ENCODE data around the gene COL20A1. TPM values are rescaled to one million over a fixed set of nuclear protein-coding genes. Genes with fewer than 3 reads are reported as not detected.

The COL20A1 gene
- total and polyA plus RNA-seq, 2 of the 13 experiments (the other 11 are each of a cell fraction or from before 2014, with no cell fraction given): not detected

DNA sequence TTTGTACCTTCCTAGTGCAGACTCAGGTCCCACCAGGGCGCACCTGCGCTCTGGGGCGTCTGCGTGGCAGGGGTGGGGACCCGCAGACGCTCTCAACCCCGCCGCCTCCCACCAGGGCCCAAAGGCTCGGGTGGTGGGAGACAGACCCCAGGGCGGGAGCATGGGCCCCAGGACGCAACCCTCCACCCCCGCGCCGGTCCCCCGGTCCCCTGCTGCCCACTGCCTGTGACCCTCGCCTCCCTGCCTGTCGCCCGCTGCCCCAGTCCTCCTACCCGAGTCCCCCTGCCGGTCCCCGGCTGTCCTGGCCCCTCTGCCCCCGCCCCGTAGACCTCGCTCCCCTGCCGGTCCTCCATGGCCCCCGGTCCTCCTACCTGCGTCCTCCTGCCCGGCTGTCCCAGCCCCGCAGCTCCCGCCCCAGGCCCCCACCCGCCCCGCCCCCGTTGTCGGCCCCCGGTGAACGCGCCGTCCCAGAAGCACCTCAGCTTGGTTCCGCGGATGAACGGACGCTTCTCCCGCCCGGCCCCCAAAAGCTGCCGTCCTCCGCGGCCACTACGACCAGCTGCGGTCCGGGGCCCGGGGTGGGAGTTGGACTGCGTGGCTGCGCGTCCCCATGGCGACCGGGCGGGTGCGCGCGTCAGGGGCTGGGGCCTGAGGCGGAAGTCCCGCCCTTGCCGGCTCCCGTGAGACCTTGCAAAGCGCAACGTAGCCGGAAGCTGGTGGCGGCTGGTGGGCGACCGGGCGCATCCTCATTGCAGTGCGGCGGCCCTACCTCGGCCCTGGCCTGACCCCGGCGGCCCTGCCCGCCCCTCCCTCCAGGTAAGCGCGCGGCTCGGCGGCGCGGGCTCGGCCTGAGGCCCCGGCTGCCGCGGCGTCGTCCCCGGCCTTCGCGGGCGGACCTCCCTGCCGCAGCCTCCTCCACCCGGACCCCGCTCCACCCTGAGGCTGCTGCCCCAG lies 20.6 kb upstream of the COL20A1 start, which contains the start of gene ARFGAP1 (continued):
- TF ChIP-seq, protein P1, sequence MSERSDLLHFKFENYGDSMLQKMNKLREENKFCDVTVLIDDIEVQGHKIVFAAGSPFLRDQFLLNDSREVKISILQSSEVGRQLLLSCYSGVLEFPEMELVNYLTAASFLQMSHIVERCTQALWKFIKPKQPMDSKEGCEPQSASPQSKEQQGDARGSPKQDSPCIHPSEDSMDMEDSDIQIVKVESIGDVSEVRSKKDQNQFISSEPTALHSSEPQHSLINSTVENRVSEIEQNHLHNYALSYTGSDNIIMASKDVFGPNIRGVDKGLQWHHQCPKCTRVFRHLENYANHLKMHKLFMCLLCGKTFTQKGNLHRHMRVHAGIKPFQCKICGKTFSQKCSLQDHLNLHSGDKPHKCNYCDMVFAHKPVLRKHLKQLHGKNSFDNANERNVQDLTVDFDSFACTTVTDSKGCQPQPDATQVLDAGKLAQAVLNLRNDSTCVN (CRISPR knock-in tag; IDR thresholded peaks at IDR 0.05; ENCODE audit: borderline replicate concordance): 0 out of 2 replicates have a peak, but pooled peaks have one; percentile 26
- TF ChIP-seq ZNF256 (CRISPR knock-in tag; conservative IDR thresholded peaks at IDR 0.05) (no peak), DNMT1 (CRISPR knock-in tag; IDR thresholded peaks at IDR 0.05) (peak; percentile 50; the same call in 1 of the 2 replicates), HNRNPK (IDR thresholded peaks at IDR 0.05; ENCODE audit: low read depth, low read length, poor library complexity, severe bottlenecking) (no peak), ZNF589 (CRISPR knock-in tag; conservative IDR thresholded peaks at IDR 0.05) (no peak), HNRNPUL1 (IDR thresholded peaks at IDR 0.05; ENCODE audit: low read depth, low read length) (no peak), ZNF552 (CRISPR knock-in tag; IDR thresholded peaks at IDR 0.05; ENCODE audit: borderline replicate concordance) (no peak), RNF2 (conservative IDR thresholded peaks at IDR 0.05; ENCODE audit: low read depth) (peak; percentile 71; the same call in 1 of the 2 replicates), GTF3A (CRISPR knock-in tag; conservative IDR thresholded peaks at IDR 0.05) (no peak), SP5 (CRISPR knock-in tag; IDR thresholded peaks at IDR 0.05; ENCODE audit: borderline replicate concordance, low read depth) (peak; percentile 63), DNMT3B (CRISPR knock-in tag; conservative IDR thresholded peaks at IDR 0.05) (no peak), ZNF34 (CRISPR knock-in tag; IDR thresholded peaks at IDR 0.05; ENCODE audit: borderline replicate concordance) (no peak), NFKBIZ (CRISPR knock-in tag; IDR thresholded peaks at IDR 0.05) (no peak), ZSCAN20 (CRISPR knock-in tag; IDR thresholded peaks at IDR 0.05; ENCODE audit: borderline replicate concordance) (peak; percentile 50; the same call in 1 of the 2 replicates)
- TF ChIP-seq, protein P2, sequence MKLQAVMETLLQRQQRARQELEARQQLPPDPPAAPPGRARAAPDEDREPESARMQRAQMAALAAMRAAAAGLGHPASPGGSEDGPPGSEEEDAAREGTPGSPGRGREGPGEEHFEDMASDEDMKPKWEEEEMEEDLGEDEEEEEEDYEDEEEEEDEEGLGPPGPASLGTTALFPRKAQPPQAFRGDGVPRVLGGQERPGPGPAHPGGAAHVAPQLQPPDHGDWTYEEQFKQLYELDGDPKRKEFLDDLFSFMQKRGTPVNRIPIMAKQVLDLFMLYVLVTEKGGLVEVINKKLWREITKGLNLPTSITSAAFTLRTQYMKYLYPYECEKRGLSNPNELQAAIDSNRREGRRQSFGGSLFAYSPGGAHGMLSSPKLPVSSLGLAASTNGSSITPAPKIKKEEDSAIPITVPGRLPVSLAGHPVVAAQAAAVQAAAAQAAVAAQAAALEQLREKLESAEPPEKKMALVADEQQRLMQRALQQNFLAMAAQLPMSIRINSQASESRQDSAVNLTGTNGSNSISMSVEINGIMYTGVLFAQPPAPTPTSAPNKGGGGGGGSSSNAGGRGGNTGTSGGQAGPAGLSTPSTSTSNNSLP (IDR thresholded peaks at IDR 0.05; ENCODE audit: low read depth, low read length): no peak
- TF ChIP-seq, protein P3, sequence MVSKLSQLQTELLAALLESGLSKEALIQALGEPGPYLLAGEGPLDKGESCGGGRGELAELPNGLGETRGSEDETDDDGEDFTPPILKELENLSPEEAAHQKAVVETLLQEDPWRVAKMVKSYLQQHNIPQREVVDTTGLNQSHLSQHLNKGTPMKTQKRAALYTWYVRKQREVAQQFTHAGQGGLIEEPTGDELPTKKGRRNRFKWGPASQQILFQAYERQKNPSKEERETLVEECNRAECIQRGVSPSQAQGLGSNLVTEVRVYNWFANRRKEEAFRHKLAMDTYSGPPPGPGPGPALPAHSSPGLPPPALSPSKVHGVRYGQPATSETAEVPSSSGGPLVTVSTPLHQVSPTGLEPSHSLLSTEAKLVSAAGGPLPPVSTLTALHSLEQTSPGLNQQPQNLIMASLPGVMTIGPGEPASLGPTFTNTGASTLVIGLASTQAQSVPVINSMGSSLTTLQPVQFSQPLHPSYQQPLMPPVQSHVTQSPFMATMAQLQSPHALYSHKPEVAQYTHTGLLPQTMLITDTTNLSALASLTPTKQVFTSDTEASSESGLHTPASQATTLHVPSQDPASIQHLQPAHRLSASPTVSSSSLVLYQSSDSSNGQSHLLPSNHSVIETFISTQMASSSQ (IDR thresholded peaks at IDR 0.05; ENCODE audit: low read depth): no peak
- TF ChIP-seq, protein P3 (CRISPR knock-in tag; IDR thresholded peaks at IDR 0.05; ENCODE audit: borderline replicate concordance): peak; percentile 53; the same call in 1 of the 2 replicates
- TF ChIP-seq, protein P4, sequence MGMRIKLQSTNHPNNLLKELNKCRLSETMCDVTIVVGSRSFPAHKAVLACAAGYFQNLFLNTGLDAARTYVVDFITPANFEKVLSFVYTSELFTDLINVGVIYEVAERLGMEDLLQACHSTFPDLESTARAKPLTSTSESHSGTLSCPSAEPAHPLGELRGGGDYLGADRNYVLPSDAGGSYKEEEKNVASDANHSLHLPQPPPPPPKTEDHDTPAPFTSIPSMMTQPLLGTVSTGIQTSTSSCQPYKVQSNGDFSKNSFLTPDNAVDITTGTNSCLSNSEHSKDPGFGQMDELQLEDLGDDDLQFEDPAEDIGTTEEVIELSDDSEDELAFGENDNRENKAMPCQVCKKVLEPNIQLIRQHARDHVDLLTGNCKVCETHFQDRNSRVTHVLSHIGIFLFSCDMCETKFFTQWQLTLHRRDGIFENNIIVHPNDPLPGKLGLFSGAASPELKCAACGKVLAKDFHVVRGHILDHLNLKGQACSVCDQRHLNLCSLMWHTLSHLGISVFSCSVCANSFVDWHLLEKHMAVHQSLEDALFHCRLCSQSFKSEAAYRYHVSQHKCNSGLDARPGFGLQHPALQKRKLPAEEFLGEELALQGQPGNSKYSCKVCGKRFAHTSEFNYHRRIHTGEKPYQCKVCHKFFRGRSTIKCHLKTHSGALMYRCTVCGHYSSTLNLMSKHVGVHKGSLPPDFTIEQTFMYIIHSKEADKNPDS (CRISPR knock-in tag; IDR thresholded peaks at IDR 0.05): no peak
